Dermis microvascular lymphatic vessel endothelial cell (primary cell): ENCODE results near the gene ALDH3A2. TPM values are rescaled to one million over a fixed set of nuclear protein-coding genes. Genes with fewer than 3 reads are reported as not detected.
"Not testable (repeated sequence)": the region's sequence is repeated elsewhere in the genome, so short reads cannot be mapped to it uniquely, and the experiment has no call there.

ENCODE experiments used
- DNase-seq, 2 donors: peaks; one replicate each; pipeline versions ENCODE4 v3.0.0 to v3.0.0-alpha.2; 2010; ENCODE audit warnings: low read depth in 2 of 2
- total RNA-seq: library from RNA; depleted of rRNA; stranded (reverse); fragments of >200 nt; gene quantifications from 2 replicates; pipeline ENCODE4 v1.2.1, GENCODE V29; 2014

ALDH3A2 gene
- total RNA-seq, 1 donor from 2014 or later = 23.6 TPM

DNA sequence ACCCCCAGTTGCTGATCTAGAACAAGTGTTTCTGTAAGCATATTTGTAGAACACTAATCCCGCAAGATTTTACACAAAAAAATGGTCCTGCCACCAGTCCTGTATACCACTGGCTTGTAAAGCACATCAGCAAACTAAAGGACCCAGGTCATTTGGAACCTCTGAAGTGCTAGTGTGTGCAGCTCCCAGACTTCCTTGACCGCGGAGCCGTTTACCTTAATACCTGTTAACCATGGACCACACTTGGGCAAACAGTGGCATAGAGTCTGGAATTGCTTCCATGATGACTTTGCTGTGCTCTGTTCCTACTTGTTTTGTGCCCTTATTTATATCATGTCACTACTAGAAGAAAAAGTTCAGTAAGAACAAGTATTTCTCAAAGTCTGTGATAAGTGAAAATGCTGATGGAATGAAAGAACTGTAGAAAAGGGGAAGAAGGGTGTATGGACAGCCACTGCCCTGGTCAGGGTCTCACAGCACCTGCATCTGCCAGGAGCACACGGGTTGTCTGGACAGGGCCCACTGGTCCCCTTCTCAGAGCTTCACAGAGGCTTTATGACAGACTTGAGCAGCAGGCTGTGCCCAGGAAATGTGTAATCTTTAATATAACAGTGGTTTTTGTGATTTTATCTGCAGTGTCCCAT lies 29.3 kb downstream of the ALDH3A2 start:
- DNase-seq = no peak

- DNase-seq = no peak
Measured at GRCh38 chr17:19678581-19679453, 30.3 kb downstream of the ALDH3A2 start.

GRCh38 chr17:19683117-19683516 lies 34.6 kb downstream of the ALDH3A2 start:
- DNase-seq = no peak

DNA sequence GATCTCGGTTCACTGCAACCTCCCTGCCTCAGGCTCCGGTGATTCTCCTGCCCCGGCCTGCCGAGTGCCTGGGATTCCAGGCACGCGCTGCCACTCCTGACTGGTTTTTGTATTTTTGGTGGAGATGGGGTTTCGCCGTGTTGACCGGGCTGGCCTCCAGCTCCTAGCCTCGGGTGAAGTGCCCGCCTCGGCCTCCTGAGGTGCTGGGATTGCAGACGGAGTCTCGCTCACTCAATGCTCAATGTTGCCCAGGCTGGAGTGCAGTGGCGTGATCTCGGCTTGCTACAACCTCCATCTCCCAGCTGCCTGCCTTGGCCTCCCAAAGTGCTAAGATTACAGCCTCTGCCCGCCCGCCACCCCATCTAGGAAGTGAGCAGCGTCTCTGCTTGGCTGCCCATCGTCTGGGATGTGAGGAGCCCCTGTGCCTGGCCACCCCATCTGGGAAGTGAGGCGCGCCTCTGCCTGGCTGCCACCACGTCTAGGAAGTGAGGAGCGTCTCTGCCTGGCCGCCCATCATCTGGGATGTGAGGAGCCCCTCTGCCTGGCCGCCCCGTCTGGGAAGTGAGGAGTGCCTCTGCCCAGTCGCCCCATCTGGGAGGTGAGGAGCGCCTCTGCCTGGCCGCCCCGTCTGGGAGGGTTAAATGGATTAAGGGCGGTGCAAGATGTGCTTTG lies 36.5 kb downstream of the ALDH3A2 start:
- DNase-seq = not testable (repeated sequence)

DNA sequence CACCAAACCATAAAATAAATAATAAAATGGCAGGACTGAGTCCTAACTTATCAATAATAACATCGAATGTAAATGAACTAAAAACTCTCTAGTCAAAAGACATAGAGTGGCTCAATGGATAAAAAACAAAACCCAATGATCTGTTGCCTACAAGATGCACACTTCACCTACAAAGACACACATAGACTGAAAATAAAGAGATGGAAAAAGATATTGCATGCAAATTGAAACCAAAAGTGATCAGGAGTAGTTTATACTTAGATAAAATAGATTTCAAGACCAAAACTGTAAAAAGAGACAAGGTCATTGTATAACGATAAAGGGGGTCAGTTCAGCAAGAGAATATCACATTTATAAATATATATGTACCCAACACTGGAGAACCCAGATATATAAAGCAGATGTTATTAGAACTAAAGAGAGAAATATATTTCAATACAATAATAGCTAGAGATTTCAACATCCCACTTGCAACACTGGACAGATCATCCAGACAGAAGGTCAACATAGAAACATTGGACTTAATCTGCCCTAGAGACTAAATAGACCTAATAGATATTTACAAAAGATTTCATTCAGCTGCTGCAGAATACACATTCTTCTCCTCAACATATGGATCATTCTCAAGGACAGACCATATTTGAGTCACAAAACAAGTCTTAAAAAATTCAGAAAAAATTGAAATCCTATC lies 38.0 kb downstream of the ALDH3A2 start:
- no peak for DNase-seq

- DNase-seq = no peak
Measured at GRCh38 chr17:19702217-19702641, 53.7 kb downstream of the ALDH3A2 start.

DNA sequence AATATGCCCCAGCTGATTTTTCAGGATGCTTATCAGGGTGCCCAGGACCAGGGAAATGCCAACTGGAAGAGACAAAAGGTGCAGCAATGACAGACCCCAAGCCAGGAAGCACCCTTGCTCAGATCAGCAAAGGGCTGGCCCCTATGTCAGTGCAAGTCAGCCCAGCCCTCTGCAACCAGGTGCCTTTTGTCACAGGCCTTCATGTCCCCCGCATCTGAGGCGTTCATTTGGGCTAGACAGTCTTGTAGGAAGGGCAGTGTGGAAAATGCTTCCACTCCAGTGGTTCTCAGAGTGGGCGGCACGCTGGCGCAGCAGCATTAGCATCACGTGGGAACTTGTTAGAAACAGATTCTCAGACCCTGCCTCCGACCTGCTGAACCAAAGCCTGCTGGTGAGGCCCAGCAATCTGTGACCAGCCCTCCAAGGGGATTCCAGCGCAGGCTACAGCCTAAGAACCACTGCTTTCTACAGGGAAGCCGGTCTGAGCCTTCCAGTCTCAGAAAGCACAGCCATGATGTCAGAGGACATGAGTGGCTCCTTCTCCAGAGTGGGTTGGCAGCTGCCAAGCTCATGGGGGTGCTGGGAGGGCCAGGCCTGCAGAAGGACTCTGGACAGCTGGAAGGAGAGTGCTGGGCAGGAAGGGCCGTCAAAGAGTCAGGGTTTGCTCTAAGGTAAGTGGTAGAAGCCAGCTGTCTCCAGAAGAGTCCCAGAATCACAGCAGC lies 54.7 kb downstream of the ALDH3A2 start:
- DNase-seq = no peak

DNA sequence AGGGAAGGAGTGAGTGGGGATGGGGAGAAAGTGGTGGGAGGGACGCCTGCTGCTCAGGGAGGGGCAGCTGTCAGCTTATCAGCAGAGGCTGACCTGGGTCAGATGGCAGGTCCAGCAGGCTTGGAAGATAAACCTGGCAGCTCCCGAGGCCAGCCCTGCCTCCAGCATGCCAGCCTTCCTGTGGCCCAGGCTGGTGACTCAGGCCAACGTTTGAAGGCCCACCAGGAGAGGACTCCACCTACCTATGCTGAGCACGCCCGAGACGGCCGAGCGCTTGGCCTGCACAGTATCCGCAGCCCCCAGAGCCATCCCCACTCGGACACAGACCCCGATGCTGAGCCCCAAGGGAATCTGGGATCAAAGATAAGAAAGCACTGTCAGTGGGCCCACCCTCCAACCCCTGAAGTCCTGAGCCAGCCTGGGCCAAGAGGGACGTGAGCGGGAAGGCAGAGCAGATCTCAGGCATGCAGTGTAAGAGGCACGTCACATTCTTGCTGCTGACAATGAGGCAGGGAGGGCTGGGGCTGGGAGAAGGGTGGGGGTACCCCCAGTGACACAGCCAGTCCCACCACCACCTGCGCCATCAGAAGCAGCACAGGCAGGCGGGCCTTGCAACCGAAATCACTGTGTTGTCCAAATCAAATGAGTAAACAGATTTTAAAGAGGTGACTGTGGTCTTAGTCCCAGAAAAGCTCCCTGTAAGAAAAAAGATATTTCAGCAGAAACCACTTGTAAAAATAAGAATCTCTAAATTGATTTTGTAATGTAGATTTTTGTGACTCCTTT lies 55.5 kb downstream of the ALDH3A2 start:
- DNase-seq = no peak

GRCh38 chr17:19705201-19705600 lies 56.6 kb downstream of the ALDH3A2 start:
- no peak for DNase-seq

- DNase-seq = no peak
Measured at GRCh38 chr17:19705771-19706770, 57.5 kb downstream of the ALDH3A2 start.

- DNase-seq = no peak
Measured at GRCh38 chr17:19706791-19707727, 58.5 kb downstream of the ALDH3A2 start.

DNA sequence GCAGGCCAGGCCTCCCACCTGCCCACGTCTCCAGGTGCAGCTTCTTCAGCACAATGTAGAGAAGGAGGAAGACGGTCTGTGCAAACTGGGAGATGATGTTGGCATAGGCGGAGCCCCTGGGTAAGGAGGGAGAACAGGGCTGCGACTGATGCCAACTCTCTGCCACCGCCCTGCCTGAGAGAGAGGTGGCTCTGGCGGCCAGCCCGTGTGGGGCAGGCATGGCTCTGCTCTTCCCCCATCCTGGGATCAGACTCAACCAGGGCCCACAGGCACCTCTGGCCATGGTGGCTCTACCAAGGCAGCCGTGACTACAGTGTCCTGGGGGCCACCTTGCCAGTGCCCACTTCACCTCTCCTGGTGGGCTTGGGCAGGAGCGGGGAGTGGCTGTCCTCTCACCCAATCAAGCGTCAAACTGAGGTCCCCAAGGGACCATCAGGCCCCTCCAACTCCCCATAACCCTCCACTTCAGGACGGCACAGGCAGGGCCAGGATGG lies 59.2 kb downstream of the ALDH3A2 start:
- no peak for DNase-seq

- no peak for DNase-seq
Measured at GRCh38 chr17:19708431-19709175, 60.1 kb downstream of the ALDH3A2 start.

DNA sequence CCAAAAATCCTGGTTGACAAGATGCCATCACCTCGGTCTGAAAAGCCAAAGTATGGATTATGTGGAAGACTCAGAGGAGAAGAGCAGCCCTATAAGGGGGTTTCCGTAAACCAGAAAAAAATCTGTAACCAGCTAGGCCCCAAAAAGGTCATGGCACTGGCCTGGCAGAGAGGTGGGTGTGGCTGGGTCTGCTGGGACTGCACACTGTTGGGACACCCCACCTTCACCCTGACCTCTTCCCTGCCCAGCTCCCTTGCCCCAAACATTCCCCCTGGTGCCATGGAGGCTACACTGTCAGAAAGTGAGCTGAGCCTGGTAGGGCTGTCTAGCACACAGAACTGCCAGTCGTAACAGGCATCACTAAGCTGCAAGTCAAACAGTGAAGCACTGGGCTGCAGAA lies 61.3 kb downstream of the ALDH3A2 start:
- DNase-seq = no peak

DNA sequence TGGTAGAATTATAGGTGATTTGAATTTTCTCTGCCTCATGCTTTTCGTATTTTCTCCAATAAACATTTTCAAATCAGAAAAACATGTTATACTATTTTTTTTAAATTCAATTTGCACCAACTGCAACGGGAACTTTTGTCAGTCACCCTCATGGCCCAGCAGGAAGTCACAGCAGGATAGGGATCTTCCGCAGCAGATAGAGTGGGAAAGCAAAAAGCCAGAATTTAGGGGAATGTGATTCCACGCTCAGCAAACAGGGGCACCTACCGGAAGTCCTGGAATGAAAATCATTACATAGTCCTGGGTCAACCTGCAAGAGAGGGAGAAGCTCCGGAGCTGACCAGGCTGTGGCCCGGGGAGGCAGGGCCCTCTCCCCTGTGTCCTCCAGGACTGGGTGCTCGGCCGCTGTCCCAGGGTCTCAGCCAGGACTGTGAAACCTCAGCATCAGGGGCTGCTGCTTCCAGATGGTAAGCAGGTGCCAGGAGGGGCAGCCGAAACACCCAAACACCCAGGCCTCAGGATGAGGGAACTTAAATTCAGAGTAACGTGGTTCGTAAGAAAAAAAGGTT lies 64.0 kb downstream of the ALDH3A2 start:
- no peak for DNase-seq

DNA sequence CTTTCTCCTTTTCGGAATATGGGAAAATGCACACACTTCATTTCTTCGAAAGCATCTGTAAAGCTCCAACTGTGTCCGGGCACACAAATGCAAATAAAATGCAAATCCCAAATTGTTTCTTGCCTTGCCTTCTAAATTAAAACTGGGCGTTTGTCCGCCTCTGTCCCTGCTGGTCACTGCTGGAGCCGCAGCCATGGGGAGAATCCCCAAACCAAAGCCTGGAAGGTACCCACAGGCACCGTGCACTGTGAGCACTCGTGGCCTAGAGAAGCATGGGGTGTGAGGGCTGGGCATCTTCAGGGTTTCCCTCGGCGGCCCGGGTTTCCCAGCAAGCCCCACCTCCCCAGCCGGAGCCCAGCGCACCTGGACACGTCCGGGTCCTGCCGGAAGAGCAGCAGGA lies 64.9 kb downstream of the ALDH3A2 start:
- DNase-seq = no peak

DNA sequence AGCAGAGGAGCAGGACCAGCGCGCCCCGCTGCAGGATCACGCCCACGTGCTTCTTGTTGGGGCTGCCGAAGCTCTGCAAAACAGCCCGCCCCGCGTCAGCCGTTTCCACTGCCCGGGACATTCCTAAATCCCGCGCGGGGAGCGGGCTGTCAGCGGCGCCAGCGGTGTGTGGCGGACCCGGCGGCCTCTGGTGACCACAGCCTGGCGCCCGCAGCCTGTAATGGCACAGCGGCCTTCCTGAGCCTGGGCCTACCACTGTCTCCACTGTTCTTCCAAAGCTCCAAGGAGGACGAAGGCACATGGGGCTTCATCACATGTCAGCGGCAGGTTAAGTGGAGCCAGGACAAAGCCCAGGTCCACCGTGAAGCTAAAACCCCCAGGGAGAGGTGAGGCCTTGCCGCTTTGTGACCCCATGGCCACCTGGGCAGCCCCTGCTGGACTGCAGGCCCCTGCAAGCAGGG lies 65.4 kb downstream of the ALDH3A2 start:
- DNase-seq = no peak
